Measurements from ENCODE around the gene SPAG17. TPM values are rescaled to one million over a fixed set of nuclear protein-coding genes. Genes with fewer than 3 reads are reported as not detected.

SPAG17 gene
- total RNA-seq, 1 experiment from 2014 or later = not detected

DNA sequence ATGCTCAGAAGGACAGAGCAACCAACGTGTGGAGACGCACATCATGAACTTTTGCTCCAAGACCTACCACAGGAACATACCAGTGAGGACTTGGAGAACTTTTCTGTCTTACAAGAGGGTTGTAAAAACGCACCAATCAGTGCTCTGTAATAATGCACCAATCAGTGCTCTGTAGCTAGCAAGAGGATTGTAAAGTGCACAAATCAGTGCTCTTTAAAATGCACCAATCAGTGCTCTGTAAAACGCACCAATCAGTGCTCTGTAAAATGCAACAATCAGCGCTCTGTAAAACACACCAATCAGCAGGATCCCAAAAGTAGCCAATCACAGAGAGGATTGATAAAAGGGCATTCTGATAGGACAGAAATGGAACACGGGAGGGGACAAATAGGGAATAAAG lies 40.4 kb upstream of the SPAG17 start:
- POLR2A ChIA-PET = no interaction called here
- intact Hi-C loops (cut with micrococcal nuclease) = no loop called here
- BruUV-seq (replicated peaks) = no TSS peak
- DNase-seq (ENCODE audit: low read depth, low spot score) (no peak), ATAC-seq (no peak)
- RAD21 ChIA-PET (ENCODE audit: low non-redundant PET in 1 of 2, low total read pairs in 2 of 2, uncharacterized antibody in 2 of 2, unreplicated experiment in 2 of 2) = no interaction called here
- Histone ChIP-seq H3K4me3 (replicated peaks in 1 of 2; ENCODE audit: low read depth in 1 of 2, low read length in 2 of 2) (no peak overlapping the region), H3K4me2 (ENCODE audit: low read length) (no peak overlapping the region), H3K27ac (ENCODE audit: low read depth, low read length) (no peak overlapping the region), H3K27me3 (ENCODE audit: insufficient read depth, low read length) (no peaks in the 10 kb centered on the region), H4K20me1 (ENCODE audit: insufficient read depth) (no peaks in the 10 kb centered on the region), H3K36me3 (ENCODE audit: control insufficient read depth in 1 of 2, insufficient read depth in 2 of 2, low read length in 2 of 2) (no peaks in the 10 kb centered on the region), H3K9me3 (ENCODE audit: control insufficient read depth in 1 of 2, insufficient read depth in 1 of 2, low read depth in 1 of 2, low read length in 2 of 2) (no peaks in the 10 kb centered on the region), H3K9me2 (ENCODE audit: insufficient read depth) (no peaks in the 10 kb centered on the region), H3K9ac (ENCODE audit: low read length) (no peak overlapping the region), H3K4me1 (ENCODE audit: control insufficient read depth in 1 of 2, insufficient read depth in 2 of 2, low read length in 2 of 2) (no peaks in the 10 kb centered on the region), H2AFZ (ENCODE audit: low read depth, low read length, poor library complexity, severe bottlenecking) (no peak overlapping the region), H3K79me2 (ENCODE audit: insufficient read depth, low read length) (no peaks in the 10 kb centered on the region)
- TF ChIP-seq TCF7L2 (IDR thresholded peaks at IDR 0.05; ENCODE audit: borderline replicate concordance, extremely low read depth, insufficient read depth, insufficient read length) = no peak
- TF ChIP-seq CTCF (IDR thresholded peaks at IDR 0.05 in 2 of 3, conservative IDR thresholded peaks at IDR 0.05 in 1 of 3; ENCODE audit: borderline replicate concordance in 1 of 3, insufficient read depth in 1 of 3, low read depth in 2 of 3, low read length in 2 of 3) = no peak
- no peak for TF ChIP-seq MAX (IDR thresholded peaks at IDR 0.05)
- no peak for TF ChIP-seq POLR2A (IDR thresholded peaks at IDR 0.05; ENCODE audit: borderline replicate concordance, extremely low read depth, insufficient read depth, insufficient read length)
- no peak for TF ChIP-seq ZFX (IDR thresholded peaks at IDR 0.05)
- no peak for TF ChIP-seq ATF3 (IDR thresholded peaks at IDR 0.05)
- no peak for TF ChIP-seq ZNF274 (IDR thresholded peaks at IDR 0.05; ENCODE audit: low read depth, low read length)
- TF ChIP-seq CBX3 (IDR thresholded peaks at IDR 0.05; ENCODE audit: low read depth) = no peak
- no peak for TF ChIP-seq YY1 (IDR thresholded peaks at IDR 0.05; ENCODE audit: extremely low read depth, insufficient replicate concordance, low read depth, low read length)
- no peak for TF ChIP-seq CEBPB (IDR thresholded peaks at IDR 0.05; ENCODE audit: low read depth)
- TF ChIP-seq EGR1 (IDR thresholded peaks at IDR 0.05; ENCODE audit: low read depth) = no peak
- TF ChIP-seq RAD21 (IDR thresholded peaks at IDR 0.05; ENCODE audit: low read depth) = no peak
- no peak for TF ChIP-seq SIN3A (IDR thresholded peaks at IDR 0.05; ENCODE audit: low read depth)
- no peak for TF ChIP-seq JUND (IDR thresholded peaks at IDR 0.05)
- no peak for TF ChIP-seq REST (IDR thresholded peaks at IDR 0.05; ENCODE audit: low read depth)
- TF ChIP-seq FOSL1 (IDR thresholded peaks at IDR 0.05; ENCODE audit: low read depth) = no peak
- no peak for TF ChIP-seq SRF (IDR thresholded peaks at IDR 0.05; ENCODE audit: low read depth)
- no peak for TF ChIP-seq POLR2AphosphoS5 (IDR thresholded peaks at IDR 0.05; ENCODE audit: low read depth, low read length)
- no peak for TF ChIP-seq EZH2phosphoT487 (IDR thresholded peaks at IDR 0.05; ENCODE audit: borderline replicate concordance)
- no peak for TF ChIP-seq EZH2 (IDR thresholded peaks at IDR 0.05)
- CTCF ChIA-PET = no interaction called here

All from HCT116 (cell line).